ENCODE measurements around the gene ADSS1.
"Not testable (repeated sequence)": the region's sequence is repeated elsewhere in the genome, so short reads cannot be mapped to it uniquely, and the experiment has no call there.

ADSS1 gene

DNA sequence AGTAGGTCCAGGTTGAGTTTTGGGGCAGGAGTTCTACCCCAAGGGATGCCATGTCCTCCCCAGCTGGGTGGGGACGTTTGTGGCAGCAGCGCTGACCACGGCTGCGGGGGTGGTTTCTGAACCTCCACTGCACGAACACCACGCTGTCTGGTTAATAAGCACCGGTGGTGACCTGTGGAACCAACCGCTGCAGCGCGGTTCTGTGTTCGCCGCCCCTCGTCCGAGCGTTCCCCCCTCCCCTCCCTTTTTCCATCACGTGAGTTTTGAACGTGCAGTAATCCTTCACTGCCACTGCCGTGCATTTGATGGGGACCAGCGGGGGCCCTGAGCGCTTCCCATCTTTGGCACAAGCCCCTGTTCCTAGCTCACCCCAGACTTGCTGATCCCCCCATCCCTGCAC lies 6.4 kb upstream of the ADSS1 start:
- no peak for DNase-seq (ENCODE audit: low spot score)

DNA sequence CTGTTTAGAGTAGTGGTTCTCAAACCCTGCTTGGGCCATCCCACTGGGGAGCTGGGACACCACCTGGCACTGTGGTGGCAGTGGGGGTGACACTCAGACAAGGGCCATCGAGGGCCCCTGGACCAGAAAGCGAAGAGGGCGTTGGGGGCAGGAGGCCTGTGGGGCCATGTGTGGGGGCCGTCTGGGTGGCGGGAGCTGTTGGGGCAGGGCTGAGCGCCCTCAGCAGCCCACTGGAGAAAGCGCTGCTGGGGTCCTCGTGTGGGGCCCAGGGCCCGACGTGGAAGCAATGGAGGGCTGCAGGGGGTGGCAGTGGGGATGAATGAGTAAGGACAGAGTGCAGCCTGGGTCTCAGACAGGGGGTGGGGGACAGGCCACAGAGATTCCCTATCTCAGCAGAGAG lies 5.9 kb upstream of the ADSS1 start:
- DNase-seq (ENCODE audit: low spot score) = no peak

DNA sequence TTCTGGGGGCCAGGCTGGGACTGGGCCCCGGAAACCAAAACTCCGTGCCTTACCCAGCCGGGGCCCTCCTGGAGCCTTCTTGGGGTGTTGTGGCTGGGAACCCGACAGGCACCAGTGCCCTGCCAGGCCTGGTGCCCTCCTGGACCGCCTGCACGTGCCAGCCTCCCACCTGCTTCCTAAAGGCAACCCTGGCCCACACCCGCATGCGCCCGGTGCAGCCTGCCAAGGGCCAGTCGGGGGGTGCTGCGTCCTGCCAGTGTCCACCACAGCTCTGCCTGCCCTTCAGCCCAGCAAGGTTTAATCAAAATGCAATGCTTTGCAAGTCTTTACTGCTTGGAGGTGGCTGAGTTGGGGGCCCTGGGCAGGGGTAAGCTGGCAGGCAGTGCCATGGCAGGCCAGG lies 5.2 kb upstream of the ADSS1 start:
- DNase-seq (ENCODE audit: low spot score) = no peak

DNA sequence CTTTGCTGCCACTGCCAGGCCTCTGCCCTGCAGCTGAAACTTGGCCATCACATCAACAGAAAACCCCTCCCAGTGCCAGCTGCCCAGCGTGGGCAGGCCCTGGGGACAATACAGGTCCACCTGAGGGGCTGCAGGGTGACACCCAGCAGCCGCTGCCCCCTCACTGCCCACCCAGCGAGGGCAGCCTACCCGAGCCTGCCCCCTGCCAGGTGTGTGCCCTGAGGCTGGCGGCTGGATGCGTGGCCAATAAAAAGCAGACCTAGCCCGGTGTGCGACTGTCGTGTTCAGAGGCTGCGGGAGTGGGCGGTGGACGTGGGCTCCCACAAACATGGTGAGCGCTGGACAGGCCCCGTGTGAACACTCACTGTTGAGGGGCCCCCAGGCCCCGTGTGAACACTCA lies 4.7 kb upstream of the ADSS1 start:
- no peak for DNase-seq (ENCODE audit: low spot score)

DNA sequence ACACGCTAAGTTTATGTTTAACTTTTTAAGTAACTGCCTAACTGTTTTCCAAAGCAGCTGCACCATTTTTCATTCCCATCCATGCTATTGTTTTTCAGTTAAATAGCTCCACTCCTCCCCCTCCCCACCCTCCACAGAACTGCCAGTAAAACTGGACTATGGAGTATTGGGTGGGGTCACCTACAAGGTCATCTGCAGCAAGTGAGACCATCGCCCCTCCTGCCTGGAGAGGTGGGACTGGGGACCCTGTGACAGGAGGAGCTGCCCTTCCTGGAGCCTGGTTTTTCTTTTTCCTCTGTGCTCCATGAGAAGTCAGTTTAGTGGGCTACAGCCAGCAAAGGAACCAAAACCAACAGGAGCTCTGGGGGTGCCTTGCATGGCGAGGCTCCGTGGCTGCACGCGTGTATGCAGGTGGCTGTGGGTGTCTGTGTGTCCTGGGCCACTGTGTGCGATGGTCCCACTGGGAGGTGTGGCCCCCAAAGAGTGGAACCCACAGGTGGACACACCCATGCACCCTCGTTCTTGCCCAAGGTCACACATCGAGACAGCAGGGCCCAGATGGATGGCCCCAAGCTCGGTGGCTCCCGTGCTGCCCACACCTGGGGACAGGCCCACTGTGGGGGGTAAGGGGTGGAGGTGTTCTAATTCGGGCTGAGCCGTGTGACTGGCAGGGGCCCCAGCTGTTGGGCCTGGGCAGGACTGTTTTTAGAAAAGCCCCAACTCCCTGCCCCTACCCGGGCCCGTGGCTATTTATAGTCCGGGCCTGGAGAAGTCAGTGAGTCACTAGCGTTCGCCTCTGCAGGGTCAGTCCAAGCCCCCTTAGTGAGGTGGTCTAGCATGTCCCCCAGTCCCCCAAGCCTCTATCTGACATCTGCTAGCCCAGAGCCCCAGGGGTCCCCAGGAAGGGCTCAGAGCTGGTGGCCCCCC lies 2.3 kb upstream of the ADSS1 start:
- no peak for DNase-seq (ENCODE audit: low spot score)

DNA sequence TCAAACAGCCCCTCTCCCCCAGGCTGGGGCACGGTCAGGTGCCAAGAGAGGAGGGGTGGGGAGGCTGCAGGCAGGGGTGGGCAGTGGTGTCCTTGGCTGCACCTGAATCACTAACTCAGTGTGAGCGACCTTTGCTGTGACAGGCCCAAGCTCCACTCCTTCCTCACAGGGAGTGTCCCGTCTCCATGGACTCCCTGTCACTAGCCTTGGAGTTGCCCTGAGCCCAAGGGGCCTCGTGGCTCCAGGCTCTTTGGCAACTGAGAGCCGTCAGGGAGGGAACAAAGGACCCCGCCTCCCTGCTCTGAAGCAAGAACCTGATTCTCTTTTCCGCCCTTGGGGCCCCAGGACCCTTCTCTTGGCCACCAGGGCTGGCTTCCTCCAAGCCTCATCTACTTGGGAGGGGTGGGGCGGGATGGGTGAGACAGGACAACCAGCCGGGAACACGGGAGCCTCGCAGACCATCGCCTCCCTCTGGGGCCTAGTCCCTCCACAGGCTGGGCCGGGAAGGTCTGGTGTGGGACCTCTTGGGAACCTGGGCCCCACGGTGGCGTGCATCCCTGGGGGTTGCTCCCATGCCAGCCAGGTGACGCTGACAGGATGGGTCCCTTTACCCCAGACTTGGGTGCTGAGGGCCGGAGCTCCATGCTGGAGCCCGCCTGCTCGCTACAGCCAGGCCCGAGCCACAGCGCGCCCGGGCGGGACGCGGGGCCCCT lies 935 bp upstream of the ADSS1 start:
- DNase-seq (ENCODE audit: low spot score) = no peak

DNA sequence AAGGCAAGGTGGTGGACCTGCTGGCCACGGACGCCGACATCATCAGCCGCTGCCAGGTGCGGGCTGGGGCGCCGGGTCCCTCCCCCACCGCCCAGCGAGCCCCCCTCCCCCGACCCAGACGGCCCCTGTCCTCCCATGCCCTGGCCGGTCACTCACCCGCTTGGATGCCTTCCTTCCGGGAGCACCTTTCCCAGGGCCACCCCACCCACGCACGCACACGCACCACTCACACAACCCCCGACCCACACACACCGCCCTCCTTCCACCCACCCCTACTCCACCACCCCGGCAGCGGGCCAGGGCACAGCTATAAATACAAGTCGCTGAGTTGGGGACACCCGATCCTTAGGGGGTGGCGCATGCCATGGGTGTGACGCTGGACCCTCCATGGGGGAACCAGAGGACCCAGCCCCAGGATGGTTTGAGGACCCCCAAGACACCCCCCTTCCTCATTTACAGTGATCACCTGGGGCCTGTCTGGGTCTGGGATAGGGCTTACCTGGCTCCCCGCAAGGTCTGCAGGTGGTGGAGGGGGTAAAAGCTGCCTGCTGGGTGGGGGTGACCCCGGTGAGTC lies 465 bp downstream of the ADSS1 start:
- no peak for DNase-seq (ENCODE audit: low spot score)

DNA sequence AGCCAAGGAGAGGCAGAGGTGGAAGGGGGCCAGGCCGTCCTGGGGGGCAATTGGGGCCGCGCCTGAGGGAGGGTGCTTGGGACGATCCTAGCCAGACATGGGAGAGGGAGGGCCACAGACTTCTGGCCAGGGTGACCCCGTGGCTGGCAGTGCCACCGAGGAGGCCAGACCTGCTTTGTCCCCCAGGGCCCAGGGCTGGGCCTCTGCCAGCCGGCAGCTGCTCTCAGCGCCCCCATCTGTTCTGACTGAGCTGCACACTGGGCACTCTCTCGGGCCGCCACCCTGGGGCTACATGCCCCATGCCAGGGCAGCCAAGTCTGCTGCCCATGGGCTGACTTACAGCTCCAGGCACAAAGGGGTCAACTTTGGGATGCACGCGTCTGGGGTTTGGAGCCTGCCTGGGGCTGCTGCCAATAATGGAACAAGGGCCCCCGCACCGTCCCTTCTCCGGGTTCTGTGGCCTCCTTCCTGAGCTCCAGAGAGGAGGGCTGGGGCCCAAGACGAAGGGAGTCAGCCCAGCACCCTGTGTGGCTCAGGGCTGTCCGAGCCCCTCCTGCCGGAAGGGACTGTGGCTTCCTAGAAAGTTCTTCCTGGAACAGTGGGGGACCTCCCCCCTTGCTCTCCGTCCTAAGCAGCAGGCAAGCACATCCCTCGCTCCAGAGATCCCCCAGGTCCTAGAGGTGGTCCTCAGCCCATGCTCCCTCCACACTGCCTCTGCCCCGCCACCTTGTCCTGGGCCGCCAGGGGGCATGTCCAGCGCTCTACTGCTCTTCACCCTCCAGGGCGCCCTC lies 1.1 kb downstream of the ADSS1 start:
- DNase-seq (ENCODE audit: low spot score) = no peak

DNA sequence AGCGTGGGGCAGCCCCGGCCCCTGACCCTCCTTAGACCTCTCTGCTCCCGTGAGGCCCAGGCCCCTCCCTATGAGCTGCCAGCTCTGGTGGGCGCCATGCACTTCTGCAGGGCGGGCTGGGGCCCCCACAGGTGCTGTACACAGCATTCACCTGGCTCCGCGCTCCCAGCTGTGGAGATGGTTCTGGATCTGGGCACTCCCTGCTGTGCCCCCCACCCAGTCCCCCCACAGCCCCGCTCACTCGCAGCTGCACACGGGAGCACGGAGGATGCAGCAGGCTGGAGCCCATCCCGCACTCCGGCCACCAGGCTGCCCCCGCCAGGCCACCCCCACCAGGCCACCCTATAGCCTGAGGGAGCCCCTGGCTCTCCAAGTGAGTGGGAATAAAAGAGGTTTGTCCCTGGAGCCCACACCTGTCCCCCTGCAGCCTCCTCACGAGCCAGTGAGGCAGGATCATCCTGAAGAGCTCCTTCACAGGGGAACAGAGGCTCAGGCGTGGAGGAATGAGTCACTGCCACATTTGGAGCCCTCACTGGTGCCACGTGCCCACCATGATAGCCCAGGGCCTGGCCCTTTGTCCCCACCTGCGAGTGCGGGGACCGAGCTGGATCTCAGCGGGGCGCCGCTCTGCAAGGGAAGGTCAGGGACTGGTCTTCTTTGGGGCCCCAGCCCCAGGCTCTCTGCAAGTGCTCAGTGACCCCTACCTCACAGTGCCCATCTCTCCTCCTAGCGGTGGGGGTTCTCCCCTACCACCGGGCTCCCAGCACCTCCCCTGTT lies 1.9 kb downstream of the ADSS1 start:
- no peak for DNase-seq (ENCODE audit: low spot score)

DNA sequence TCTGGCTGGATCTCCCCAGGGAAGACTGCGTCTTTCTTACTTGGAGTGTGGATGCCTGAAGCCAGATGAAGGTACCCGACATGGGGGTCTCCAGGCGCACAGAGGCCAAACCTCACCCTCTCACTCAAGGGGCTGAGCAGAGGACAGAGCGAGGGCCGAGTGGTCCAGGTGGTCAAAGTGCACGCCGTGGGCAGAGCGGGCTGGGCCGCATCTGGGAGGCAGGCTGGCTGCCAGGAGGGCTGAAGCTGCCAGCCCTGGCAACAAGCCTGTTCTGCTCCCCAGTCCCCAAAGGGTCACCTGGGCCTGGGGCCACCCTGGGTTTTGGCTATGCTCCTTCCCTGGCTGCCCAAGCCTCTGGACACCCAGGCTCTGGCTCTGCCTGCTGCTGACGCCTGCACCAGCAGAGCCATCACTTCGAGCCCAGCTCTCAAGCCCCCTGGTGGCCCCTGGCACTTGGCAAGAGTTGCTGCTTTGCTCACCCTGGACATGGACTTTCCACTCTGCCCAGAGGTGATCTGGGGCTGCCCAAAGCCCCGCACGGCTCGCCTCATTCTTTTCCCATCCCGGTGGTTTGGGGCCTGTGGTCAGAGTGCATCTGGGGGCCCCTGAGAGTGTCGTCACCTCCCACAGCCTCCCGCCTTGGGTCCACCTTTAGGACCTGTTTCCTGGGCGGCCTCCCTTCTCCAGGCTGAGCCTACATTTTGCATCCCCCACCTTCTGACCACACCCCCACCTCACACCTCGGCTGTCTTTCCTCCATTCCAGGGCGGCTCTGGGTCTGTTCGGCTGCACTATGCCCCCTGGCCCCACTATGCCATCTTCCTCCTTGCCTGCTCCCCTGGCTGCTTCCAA lies 2.8 kb downstream of the ADSS1 start:
- no peak for DNase-seq (ENCODE audit: low spot score)

DNA sequence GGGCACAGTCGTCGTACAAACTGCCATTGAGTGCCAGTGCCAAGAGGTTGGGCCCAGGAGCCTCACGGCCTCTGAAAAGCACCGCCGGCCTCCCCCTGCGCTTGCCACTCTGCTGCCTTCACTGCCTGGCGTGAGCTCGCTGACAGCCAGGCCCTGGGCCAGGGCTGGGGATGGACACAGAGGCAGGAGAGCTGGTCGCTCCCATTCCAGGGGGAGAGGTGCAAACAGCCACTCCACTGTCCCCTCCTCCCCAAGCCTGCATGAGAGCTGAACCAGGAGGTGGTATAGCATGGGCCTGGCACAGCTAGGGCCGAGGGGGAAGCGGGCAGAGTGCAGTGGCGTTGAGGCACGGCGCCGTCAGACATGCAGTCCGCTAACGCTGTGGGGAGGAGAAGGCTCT lies 4.6 kb downstream of the ADSS1 start:
- no peak for DNase-seq (ENCODE audit: low spot score)

DNA sequence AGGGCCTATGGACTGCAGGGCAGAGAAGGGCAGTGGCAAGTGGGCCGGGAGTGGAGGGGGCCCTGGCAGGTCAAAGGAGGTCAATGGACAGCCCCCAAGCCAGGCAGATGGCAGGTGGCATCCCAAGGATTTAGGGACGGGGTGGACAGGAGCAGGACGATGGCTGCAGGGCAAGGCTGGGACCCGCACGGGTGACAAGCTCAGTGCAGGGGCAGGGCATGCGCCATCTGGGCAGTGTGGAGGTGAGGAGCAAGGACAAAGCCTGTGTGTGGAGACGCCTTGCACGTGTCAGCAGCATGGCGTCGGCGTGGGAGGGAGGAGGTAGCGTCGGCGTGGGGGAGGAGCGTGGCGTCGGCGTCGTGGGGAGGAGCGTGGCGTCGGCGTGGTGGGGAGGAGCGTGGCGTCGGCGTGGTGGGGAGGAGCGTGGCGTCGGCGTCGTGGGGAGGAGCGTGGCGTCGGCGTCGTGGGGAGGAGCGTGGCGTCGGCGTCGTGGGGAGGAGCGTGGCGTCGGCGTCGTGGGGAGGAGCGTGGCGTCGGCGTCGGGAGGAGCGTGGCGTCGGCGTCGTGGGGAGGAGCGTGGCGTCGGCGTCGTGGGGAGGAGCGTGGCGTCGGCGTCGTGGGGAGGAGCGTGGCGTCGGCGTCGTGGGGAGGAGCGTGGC lies 5.3 kb downstream of the ADSS1 start:
- not testable (repeated sequence) for DNase-seq (ENCODE audit: low spot score)

DNA sequence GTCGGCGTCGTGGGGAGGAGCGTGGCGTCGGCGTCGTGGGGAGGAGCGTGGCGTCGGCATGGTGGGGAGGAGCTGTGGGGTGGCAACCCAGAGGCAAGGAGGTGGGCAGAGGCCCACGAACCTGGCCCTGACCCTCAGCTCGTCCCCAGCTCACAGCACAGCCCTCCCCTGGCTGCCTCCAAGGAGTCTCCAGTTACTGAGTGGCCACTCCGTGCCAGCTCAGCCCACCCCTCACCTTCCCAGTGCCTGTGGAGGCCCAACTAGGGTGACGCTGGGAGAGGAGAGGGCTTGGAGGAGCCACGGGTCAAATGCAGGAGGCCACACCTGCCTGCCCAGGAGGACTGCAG lies 5.8 kb downstream of the ADSS1 start:
- no peak for DNase-seq (ENCODE audit: low spot score)

DNA sequence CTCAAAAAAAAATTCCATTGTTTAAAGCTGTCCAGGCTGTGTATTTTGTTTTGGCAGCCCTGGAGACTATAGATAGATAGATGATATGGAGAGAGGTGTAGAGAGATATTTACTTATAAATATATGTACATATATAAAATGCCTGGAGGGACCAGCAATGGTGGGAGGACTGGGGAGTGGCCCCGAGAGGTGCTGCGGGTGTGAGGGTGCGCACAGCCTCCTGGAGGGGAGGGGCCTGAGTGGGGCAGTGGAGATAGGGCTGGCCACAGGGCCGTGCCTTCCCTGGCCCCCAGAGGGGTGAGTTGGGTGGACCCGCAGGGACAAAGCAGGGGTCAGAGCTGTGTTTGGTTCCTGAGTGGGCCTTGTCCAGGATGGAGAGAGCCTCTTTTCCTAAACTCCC lies 6.5 kb downstream of the ADSS1 start:
- no peak for DNase-seq (ENCODE audit: low spot score)

DNA sequence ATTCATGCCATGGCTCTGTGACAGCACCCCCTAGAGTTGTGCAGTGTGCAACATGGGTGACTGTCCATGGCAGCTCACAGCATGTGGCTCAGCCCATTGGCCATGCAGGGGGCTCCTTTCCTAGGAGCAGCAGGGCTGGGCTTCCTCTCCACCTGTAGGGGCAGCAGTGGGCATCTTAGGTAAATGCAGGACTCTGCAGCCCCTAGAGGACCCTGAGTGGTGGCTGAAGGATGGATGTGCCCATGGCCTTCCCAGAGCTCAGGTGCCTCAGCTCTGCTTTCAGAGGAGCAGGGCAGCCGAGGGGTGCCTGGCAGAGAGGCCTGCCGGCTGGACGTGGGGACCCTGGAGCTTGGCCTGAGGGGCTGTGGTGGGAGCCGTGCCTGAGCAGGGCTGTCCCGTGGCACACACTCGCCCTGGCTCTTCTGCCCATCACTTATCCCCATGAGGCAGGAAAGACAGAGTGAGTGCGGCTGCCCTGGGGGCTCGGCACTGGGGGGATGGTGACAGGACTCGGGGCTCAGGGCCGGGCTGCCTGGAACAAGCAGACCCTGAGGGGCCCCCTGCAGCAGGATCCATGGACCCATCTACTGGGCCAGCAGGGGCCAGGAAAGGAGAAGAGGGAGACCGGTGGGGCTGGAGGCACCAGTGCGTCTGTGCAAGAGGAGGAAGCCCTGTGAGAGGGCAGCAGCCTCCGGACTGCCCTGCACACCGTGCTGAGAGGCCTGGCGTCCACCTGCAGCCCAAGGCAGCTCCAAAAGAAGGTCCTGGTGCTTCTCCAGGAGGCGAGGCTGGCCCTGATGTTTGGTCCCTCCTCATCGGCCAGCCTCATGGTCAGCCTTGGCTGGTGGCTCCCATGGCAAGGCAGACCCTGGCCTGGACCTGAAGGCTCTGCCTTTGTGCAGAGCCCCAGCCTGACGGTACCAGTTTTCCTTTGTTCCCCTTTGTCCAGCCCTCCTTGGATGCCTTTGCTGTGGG lies 7.6 kb downstream of the ADSS1 start:
- no peak for DNase-seq (ENCODE audit: low spot score)

DNA sequence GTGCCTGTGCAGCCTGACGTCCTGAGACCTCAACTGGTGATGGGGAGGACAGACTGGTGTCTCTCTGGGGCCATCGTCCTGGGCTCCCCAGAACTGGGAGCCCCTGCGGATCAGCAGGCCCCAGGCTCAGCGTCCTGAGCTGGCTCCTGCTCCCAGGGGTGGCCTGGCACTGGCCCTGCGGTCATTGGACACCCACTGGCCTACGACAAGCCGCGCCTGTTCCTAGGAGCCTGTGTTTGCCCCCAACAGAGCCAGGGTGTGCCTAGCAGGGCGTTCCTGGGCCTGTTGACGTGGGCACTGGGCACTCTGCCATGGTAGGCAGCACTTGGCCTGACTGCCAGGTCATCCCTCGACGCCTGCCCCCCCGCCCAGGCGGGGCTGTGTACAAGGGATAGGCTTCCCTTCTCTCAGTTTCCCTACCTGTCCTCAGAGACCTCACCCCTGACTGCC lies 8.4 kb downstream of the ADSS1 start:
- no peak for DNase-seq (ENCODE audit: low spot score)

DNA sequence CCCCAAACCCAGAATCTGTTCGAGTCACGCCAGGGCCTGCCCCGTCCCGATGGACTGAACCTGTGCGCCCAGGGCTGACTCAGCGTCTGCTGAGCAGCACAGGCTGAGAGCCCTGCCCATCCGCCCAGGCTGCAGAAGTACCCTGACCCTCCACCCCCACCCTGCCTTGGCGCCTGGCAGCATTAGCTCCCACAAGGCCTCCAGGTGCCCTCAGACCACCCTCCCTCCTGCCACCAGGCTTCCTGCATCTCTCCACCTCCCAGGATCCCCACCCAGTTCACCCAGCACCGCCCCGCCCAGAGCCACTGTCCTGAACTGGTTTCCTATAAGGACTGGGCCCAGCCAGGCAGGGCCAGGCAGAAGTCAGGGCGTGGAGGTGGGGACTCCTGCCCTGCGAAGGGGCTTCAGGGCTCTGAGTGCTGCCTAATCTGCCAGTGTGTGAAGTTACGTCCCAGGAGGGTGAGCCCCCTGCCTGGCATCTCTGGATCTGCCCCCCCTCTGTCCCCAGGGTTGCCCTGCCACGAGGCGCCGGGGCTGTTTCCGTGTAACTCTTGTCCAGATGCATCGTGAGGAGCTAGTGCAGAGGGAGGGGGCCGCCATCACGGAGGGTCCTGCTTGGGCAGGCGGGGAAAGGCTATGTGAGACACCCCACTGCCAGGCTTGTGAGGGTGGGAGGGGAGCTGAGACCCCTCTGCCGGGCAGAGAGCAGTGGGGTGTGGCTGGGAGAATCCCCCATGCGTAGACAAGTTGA lies 9.1 kb downstream of the ADSS1 start:
- DNase-seq (ENCODE audit: low spot score) = no peak

DNA sequence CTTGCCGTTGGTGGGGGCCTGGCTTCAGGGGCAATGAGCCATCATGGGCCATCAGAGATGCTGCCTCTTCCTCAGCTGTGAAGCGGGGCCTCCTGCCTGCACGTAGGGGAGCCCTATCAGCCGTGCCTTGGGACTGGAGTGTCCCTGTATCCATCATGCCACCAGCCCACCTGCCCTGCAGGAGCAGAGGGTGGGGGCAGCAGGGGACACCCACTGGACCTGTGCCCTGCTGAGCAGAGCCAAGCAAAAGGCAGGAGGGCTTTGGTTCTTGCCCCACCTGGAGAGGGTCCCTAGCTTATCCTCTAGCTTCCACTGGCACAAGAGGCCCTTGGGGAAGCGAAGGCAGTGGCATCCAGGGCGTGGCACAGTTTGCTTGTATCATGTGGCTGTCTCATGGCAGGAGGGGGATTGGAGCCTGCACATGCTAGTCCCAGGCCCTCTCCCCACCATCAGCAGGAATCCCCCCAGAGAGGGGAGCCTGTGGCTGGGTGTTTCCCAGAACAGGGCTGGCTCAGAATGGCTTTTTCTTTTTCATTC lies 10.1 kb downstream of the ADSS1 start:
- DNase-seq (ENCODE audit: low spot score) = no peak
